Esophagus squamous epithelium (tissue), 5 donors: ENCODE data around the gene PHKA1. TPM values are rescaled to one million over a fixed set of nuclear protein-coding genes. Genes with fewer than 3 reads are reported as not detected.
"Not testable (repeated sequence)": the region's sequence is repeated elsewhere in the genome, so short reads cannot be mapped to it uniquely, and the experiment has no call there.

Source experiments
- DNase-seq: peaks from one replicate; lab custom pipeline; 2025; lab: John Stamatoyannopoulos, UW
- H3K27ac ChIP-seq, 4 donors: fragments of 200-600 bp; sonication (generic); one replicate each; pipeline ENCODE4 v1.5.1; 2016 to 2019; ENCODE audit warnings: mild to moderate bottlenecking in 1 of 4
- H3K27me3 ChIP-seq, 4 donors: fragments of 200-600 bp; sonication (generic); 1 replicate in 3 of 4; 2 replicates in 1 of 4; pipeline versions ENCODE4 v1.5.1 to v1.6.0; 2017 to 2021; ENCODE audit warnings: antibody characterized with exemption in 1 of 4
- H3K36me3 ChIP-seq, 3 donors: fragments of 200-600 bp; sonication (generic); one replicate each; pipeline ENCODE4 v1.5.1; 2016 to 2019
- H3K4me1 ChIP-seq, 3 donors: fragments of 200-600 bp; sonication (generic); one replicate each; pipeline ENCODE4 v1.5.1; 2017 to 2019
- H3K4me3 ChIP-seq, 4 donors: fragments of 200-600 bp; sonication (generic); 1 replicate in 3 of 4; 2 replicates in 1 of 4; pipeline ENCODE4 v1.5.1; 2016 to 2019; ENCODE audit warnings: mild to moderate bottlenecking in 2 of 4, moderate library complexity in 1 of 4
- H3K9me3 ChIP-seq, 3 donors: fragments of 200-600 bp; sonication (generic); one replicate each; pipeline ENCODE4 v1.5.1; 2016 to 2019
- POLR2A ChIP-seq, 4 donors: fragments of 450-650 bp; IDR thresholded peaks; one replicate each; pipeline ENCODE4 v1.6.1; 2017; ENCODE audit warnings: antibody characterized with exemption in 4 of 4, mild to moderate bottlenecking in 4 of 4, moderate library complexity in 3 of 4
- WGBS, 2 donors: methylation state at CpG; one replicate each; pipeline ENCODE4 v1.1.5; 2018; 5-methylcytosine and 5-hydroxymethylcytosine counted together
- intact Hi-C: fragments of 100-400 bp; cut with DNase I; formaldehyde crosslinking; loops from one replicate; pipeline ENCODE4 v1.15.0; 2022
- total RNA-seq, 4 donors: library from RNA; depleted of rRNA; stranded (reverse); fragments of >200 nt; gene quantifications; one replicate each; pipeline ENCODE4 v1.1.0, GENCODE V29; 2016
- TF ChIP-seq, protein P1 (sequence below), 6 experiments: fragments of 450-650 bp in 4 of 6; fragments of 200-600 bp in 2 of 6; sonication (generic) in 2 of 6; IDR thresholded peaks; one replicate each; pipeline ENCODE4 v1.5.1; 2016 to 2019; ENCODE audit warnings: antibody characterized with exemption in 6 of 6, mild to moderate bottlenecking in 4 of 6, moderate library complexity in 4 of 6
- donor health status: DM: yes; HTN: yes; CAD: no.

The PHKA1 gene
- total RNA-seq = 10 to 100 TPM in 1 of 4 donors, 1 to 10 TPM in 3; 5.6 to 10.3 (median 7.2) TPM

DNA sequence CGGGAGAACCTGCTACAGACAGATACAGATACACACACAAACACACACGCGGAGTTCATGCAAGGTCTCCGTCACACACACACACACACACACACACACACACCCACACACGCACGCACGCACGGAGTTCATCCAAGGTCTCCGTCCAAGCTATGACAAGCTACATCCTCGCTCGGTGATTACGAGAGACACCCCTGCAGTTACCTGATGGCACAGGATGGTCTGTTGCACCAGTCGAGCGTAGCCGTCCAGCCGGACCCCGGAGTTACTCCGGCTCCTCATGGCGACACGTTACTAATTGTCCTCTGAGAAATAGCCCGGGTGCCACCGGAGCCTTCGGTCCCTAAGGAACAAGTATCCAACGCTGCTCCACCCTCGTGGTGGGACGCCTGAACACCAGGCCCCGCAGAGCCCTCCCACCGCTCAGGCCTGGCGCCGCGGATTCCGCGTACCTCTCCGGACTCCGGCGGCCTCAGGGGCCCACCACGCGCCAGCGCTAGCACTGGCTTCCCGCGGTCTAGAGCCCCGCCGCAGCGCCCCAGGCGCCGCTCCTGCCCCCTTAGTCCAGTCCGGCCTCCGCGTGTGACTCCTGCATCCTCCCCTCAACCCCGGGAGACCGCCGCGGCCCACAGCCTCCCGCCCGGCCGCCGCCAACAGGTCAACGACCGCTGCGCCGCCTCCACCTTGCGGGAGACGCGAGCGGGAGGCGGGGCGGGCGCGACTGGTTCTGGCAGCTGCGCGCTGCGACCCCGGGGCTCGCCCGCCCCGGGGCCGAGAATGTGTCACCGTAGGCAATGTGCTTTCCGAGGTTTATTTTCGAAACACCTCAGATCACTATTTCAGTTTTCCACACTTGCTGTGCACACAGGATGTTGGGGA lies at the start of gene PHKA1:
PHKA1 (minus strand) TSS at position 708 of the 879 bp plus-strand sequence; CDS start at position 282, 426 bp downstream.
- DNase-seq, H3K36me3 ChIP-seq, H3K27me3 ChIP-seq, intact Hi-C loops, H3K9me3 ChIP-seq: not testable (repeated sequence)
- 42% methylated on average over 29 of the region's 80 CpGs; no CpG with 5 or more reads in 1 of the 2 donors for WGBS, 2 donors
- Histone ChIP-seq H3K4me3 (peak within 1 kb of the TSS; percentile 42 to 68 (median 54)), H3K4me1 (peaks cover 0 to 15% (median 0%) of the 10 kb centered on the region in 3 donors), H3K27ac (peak within 1 kb of the TSS; percentile 82 to 84 (median 84))

DNA sequence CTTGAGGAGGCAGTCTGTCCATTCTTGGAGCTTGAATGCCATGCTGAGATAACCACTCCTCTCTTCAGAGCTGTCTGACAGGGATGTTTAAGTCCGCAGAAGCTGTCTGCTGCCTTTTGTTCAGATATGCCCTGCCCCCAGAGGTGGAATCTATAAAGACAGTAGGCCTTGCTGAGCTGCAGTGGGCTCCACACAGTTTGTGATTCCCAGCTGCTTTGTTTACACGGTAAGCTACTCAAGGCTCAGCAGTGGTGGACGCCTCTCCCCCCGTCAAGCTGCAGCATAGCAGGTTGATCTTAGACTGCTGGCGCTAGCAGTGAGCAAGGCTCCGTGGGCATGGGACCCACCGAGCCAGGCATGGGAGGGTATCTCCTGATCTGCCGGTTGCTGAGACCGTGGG lies 46.3 kb upstream of the PHKA1 start:
- WGBS, 2 donors = no CpG with 5 or more reads among the region's 9 CpGs
- intact Hi-C loops = not testable (repeated sequence)

DNA sequence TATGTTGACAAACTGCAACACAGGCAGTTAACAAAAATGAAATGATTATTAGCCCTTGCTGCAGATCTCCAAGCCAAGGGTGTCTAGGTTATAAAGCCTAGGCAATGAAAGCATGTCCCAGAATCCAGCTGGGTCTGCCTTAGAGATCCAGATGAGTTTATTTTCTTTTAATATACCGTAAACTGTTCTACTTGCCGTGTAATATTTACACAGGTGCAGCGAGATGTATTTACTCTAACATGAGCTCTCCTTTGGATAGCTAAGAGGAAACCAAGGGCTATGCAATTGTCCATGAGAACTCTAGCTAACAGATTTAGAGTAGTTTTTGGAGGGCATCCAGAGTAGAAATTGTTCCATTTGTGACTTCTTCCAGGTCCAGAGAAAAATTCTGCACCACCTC lies 34.4 kb upstream of the PHKA1 start:
- H3K4me3 ChIP-seq, intact Hi-C loops, H3K9me3 ChIP-seq, H3K27ac ChIP-seq, H3K27me3 ChIP-seq, DNase-seq, H3K36me3 ChIP-seq, H3K4me1 ChIP-seq: not testable (repeated sequence)
- no CpG with 5 or more reads among the region's 3 CpGs for WGBS, 2 donors

More for the DNA sequence above, 46.3 kb upstream of the PHKA1 start:
- not testable (repeated sequence) for DNase-seq, H3K9me3 ChIP-seq, H3K4me3 ChIP-seq, H3K4me1 ChIP-seq, H3K27ac ChIP-seq, H3K36me3 ChIP-seq, H3K27me3 ChIP-seq

DNA sequence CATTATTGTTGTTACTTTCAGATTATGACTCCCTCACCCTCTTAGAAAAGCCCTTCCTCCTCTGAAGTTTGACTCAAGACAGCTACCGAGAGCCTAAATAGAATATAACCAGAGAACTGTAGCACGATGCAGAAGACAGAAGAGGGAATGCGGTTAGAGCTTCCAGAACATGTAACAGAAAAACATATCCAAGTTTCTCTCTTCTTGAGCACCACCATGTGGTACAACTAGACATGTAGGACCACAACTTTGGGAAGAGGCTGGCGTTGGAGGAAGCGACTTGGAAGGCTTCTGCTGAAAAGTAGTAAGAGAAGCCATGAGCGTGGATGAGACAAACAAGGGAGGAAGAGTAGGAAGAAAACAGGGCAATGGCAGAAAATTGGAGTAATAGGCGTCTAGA lies 31.4 kb upstream of the PHKA1 start:
- H3K9me3 ChIP-seq, H3K27me3 ChIP-seq, H3K4me3 ChIP-seq, H3K4me1 ChIP-seq, DNase-seq, H3K36me3 ChIP-seq, intact Hi-C loops, H3K27ac ChIP-seq: not testable (repeated sequence)
- WGBS, 2 donors = no CpG with 5 or more reads among the region's 7 CpGs

DNA sequence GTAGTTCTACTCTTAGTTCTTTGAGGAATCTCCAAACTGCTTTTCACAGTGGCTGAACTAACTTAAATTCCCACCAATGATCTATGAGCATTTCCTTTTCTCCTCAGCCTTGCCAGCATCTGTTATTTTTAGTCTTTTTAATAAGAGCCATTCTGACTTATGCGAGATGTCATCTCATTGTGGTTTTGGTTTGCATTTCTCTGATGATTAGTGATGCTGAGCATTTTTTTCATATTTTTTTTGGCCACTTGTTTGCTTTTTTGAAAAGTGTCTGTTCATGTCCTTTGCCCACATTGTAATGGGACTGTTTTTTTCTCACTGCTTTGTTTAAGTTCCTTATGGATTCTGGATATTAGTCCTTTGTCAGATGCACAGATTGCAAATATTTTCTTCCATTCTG lies 21.5 kb upstream of the PHKA1 start:
- WGBS, 2 donors = 75 to 80% methylated on average over 1 of the region's 1 CpG
- H3K9me3 ChIP-seq = no peaks in the 10 kb centered on the region
- no peaks in the 10 kb centered on the region for H3K36me3 ChIP-seq
- no peak overlapping the region for H3K4me3 ChIP-seq
- intact Hi-C loops = no loop called here
- H3K4me1 ChIP-seq = no peaks in the 10 kb centered on the region
- no peak overlapping the region for H3K27ac ChIP-seq
- TF ChIP-seq, protein P1, sequence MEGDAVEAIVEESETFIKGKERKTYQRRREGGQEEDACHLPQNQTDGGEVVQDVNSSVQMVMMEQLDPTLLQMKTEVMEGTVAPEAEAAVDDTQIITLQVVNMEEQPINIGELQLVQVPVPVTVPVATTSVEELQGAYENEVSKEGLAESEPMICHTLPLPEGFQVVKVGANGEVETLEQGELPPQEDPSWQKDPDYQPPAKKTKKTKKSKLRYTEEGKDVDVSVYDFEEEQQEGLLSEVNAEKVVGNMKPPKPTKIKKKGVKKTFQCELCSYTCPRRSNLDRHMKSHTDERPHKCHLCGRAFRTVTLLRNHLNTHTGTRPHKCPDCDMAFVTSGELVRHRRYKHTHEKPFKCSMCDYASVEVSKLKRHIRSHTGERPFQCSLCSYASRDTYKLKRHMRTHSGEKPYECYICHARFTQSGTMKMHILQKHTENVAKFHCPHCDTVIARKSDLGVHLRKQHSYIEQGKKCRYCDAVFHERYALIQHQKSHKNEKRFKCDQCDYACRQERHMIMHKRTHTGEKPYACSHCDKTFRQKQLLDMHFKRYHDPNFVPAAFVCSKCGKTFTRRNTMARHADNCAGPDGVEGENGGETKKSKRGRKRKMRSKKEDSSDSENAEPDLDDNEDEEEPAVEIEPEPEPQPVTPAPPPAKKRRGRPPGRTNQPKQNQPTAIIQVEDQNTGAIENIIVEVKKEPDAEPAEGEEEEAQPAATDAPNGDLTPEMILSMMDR (IDR thresholded peaks at IDR 0.05) = no peak
- TF ChIP-seq POLR2A (IDR thresholded peaks at IDR 0.05) = no peak
- no peak for DNase-seq
- no peaks in the 10 kb centered on the region for H3K27me3 ChIP-seq

DNA sequence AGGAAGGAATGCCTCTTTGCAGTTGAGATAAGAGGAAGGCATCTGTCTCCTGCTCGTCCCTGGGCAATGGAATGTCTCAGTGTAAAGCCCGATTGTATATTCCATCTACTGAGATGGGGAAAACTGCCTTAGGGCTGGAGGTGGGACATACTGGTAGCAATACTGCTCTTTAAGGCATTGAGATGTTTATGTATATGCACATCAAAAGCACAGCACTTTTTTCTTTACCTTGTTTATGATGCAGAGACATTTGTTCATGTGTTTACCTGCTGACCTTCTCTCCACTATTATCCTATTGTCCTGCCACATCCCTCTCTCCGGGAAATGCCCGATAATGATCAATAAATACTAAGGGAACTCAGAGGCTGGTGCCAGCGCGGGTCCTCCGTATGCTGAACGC lies 19.5 kb upstream of the PHKA1 start:
- H3K27me3 ChIP-seq = not testable (repeated sequence)
- 63 to 65% methylated on average over 8 of the region's 8 CpGs for WGBS, 2 donors

DNA sequence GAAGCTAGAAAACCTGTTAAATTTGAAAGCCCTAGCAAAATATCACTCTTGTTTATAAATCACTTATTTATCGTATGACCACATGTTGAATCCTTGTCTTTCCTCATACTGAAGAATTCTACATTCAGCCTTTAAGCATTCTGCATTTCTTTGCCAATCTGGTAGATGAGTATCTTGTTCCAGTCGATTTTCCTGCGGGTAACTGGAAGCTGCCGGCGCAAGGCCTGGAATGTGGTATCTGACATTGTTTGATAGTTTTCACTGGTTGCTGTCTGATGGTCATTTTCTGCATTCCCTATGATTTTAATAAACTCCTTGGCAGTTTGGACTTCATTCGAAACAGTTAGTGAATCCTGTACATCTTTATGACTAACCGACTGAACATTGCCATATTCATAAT lies 13.7 kb upstream of the PHKA1 start:
- TF ChIP-seq, protein P1 (IDR thresholded peaks at IDR 0.05) = no peak
- TF ChIP-seq POLR2A (IDR thresholded peaks at IDR 0.05) = no peak
- intact Hi-C loops = no loop called here
- DNase-seq = no peak
- Histone ChIP-seq H3K4me3 (no peak overlapping the region), H3K9me3 (no peaks in the 10 kb centered on the region), H3K27me3 (peaks cover 0 to 2% (median 0%) of the 10 kb centered on the region in 4 donors), H3K36me3 (no peaks in the 10 kb centered on the region), H3K27ac (no peak overlapping the region), H3K4me1 (no peaks in the 10 kb centered on the region)
- 82 to 93% methylated on average over 7 of the region's 7 CpGs for WGBS, 2 donors

More for the DNA sequence above, 19.5 kb upstream of the PHKA1 start:
- intact Hi-C loops, H3K4me3 ChIP-seq, DNase-seq, H3K36me3 ChIP-seq, H3K27ac ChIP-seq, H3K9me3 ChIP-seq, H3K4me1 ChIP-seq: not testable (repeated sequence)
